MV-4-11 (cell line): ENCODE results near the gene PKDCC.

Experiments used
- DNase-seq: peaks from one replicate; lab custom pipeline; 2025; lab: John Stamatoyannopoulos, UW

PKDCC gene

DNA sequence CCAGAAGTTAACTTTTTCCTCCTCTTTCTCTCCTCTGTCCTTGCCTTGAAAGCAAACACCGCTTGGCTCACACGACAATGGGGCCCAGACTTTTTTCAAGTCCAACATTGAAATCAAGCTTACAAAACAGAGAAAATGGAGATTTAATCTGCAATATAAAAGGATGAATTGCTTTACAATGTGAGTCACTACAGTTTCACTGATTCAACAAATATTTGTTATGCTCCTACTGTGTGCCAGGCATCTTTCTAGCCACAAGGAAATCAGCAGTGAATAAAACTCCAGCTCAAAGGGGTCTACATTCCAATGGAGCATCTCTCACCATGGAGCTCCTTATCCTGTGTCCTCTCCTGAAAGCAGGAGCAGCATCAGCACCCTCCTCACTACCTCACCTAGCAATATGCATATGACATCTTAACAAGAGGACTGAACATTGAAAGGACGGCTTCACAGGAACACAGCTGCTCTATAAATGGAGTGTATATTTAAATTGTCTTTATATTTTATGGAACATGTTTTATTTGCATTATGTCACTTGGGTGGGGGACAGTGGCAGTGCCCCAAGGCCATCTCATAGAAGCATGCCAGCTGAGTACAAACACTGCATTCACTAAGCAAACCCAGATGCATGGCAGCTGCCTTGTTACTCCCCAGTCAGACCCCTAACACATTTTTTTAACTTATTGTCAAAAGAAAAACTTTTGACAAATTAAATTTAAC, 39.5 kb downstream of the PKDCC start:
- DNase-seq, result no peak

DNA sequence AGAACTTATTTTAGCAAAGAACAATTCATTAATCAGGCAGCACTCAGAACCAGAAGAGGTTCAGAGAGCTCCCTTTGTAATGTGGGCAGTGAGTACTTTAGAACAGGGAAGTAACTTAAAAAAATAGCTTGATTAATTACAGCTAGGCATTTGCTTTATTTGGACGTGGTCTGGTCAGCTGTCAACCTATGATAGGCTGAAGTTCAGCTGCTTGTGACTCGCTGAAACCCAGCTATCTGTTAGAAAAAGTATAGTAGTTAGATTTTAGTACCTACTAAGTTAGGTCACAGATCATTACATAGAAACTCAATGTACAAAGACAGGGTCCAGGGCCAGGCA, 40.0 kb downstream of the PKDCC start:
- DNase-seq, result no peak

DNA sequence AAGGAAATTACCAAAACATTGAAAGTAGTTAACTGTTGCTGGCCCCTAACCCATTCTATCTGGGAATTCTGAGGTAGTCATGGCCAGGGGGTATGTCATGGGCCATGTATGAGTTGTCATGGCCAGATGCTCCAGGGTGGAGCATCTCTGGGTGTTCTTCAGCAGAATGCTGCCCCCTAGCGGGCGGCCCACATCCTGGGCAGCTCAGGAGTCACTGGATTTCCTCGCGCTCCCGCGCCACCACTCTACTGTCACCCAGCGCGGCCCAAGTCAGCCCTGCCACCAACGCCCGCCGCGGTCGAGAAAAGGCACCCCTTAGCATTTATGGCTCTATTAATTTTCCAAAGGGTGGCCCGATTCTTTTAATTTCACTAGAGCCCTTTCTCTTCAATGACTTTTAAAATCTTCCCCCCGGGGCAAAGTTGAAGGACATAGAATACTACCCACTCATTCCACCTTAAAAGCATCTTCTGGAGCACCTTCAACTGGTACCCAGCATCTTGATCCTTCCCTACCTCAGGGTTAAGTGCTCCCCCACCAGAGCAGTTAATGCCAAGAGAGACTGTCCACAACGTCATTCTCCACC, 41.6 kb downstream of the PKDCC start:
- DNase-seq, result peak; percentile 10

DNA sequence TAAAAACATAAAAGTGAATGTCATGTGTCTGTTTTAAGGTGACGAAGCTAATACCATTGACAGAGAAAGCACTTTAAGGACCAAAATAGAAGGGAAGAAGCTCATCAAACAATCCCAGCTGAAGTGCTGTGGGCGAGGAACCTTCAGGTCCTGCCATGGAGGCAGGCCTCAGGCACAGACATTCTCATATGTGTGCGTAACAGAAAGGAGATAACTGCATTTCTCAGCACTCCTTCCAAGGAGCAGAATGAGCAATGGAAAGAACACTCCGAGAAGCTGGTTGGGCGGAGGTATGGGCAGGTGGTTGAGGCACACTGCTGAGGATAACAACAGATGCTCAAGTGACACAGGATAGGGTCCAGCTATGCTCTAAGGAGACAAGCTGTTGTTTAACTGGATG, 42.4 kb downstream of the PKDCC start:
- no peak for DNase-seq

DNA sequence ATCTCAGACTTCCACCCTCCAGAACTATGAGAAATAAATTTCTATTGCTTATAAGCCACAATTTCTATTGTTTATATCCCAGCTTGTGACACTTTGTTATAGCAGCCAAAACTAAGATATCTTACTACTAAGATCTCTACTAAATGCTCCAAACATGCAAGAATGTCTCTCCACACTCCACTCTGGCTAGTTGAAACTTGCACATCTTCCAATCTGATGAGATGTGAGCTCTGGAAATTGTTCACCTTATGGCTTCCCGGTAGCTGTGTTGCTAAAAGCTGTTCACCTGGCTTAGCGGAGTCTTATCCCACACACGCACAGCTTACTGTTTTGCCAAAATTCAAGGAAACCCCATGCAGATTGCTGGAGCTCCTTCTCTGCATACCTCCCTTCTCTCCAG, 43.9 kb downstream of the PKDCC start:
- DNase-seq, result no peak

DNA sequence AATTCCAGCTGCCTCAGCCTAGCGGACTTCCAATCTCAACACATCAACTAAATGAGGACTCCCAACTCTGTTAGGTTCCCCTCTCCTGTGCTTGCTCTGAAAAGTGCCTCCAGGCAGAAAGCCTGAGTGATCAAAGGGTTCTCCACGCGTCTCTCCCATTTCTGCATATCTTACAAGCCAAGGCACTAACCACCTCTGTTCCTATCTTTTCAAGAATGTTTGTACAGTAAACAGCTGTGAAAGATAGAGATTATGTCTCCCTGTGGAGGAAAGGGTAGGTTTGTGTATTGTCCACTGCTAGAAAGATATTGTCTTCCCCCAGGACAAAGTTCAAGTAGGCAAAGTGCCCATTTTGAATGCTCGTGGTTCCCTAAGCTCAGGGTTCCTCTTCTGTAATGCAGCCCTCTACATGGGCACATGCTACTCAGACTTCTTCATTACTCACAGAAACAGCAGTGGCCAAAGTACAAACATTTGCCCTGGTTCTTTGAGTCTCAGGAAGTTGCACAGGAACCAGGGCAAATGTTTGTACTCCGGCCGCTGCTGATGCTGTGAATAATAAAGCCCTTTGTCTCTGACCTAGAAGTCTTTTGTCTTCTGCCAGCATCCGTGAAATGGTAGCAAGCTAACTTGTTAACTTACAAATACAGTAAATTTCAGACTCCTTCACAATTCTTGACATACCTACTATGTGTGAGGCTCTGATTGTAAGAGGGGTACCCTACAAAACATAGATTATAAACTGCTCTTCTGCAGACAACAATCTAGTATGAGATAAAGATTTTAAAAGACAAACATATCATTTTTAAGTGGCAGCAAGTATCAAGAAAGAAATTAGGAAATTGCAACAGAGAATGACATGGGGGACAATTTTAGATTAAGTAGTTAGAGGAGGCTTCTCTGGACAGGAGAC, 44.5 kb downstream of the PKDCC start:
- peak; percentile 65 for DNase-seq

DNA sequence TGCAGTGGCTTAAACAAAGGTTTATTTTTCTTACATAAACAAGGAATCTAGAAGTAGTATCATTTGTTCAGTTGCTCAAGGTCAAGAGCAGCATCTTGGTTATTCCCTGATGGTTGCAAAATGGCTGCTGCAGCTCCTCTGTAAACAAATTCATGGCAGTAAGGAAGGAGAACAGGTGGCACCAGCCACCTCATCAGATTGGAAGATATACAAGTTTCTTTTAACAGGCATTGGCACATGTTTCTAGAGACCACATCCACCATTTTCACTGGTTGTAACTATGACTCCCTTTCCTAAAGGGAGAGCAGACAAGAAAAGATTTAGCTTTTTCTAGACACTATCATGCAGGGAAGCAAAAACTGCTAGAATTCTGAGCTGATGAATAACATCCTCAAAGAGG, 46.3 kb downstream of the PKDCC start:
- DNase-seq, result no peak

DNA sequence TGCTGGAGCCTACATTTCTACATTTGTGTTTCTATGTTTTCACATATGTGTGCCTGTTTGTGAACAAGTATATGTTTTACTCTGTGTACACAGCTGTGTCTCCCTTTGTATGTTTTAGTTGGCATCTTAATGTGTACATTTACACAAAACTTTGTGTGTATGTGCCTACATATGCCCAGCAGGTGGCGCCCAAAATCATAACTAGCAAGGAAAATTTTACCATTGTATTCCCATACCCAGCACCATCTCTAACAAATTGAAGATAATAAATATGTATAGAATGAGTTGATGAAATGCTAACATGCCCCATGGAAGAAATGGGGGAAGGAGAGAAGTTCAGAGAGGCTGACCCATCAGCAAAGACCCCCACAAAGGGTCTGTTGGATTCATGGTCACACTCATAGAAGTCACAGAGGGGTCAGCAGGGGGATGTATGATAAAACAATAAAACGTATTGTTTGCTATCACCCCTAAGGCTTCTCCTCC, 48.1 kb downstream of the PKDCC start:
- peak; percentile 64 for DNase-seq

DNA sequence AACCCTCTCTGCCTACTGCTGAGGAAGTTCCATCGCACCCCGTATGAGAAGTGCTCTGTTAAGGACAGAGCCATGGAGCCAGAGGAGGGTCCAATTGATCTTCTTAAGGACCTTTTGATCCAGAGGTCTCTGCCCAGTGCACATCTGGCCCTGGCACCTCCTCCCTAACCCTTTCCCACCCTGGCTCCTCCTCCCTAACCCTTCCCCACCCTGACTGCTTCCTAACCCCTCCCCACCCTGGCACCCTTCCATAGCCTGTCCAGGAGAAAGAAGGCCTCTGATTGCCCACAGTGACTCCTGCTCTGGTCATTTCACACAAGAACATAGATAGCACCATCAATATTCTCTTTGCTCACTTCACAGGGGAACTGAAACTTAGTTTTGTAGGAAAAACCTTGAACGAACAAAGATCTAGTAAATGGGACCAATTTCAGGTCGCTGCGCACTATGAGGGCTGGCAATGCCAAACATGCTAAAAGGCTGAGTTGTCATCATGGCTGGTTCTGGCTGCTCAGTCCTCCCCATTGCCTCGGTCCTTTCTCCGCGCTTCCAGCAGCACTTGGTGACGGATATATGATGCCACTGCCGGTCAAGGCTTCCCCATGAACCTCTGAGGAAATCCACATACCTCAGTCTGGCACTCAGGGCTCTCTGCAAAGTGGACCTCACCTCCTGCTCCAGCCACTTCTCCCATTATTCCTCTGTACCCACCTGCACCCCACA, 49.2 kb downstream of the PKDCC start:
- peak; percentile 71 for DNase-seq

DNA sequence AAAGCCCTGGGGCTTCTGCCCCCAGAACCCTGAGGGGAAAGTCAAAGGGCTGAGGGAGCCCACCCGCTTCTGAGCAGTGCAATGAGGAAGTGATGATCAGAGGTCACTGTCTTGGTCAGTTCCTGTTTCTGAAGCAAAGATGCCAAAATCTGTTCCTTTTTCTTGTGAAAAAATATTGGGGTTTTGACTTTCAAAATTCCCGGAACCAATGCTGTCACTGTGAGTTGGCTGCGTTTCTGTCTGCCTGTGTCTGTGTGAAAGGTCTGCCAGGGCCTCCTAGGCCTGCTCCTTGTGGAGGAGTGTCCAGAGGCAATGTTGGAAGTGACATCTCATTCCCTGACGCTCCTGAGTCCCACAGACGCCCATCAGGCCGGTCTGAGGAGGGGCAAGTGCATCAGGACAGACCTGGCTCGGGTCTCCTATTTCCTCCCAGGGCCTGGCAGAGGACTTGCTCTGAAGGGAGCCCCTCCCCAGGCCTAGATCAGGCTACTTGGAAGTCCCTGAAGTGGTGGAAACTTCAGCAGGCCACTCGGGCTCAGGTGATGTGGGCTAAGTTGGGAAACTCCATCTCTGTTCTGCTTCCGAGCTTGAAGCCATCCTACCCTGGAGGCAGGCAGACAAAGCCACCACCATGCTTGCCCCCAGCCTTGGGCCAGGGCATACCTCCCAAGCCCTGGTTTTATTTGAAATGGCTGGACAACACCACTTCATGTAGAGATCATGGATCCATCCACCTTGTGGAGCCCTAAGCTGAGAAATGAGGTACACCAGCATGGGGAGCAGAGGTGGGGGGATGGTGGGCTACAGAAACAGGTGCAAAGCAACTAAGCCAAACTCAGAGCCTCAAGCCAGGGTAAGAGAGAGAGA, 51.0 kb downstream of the PKDCC start:
- peak; percentile 93 for DNase-seq

DNA sequence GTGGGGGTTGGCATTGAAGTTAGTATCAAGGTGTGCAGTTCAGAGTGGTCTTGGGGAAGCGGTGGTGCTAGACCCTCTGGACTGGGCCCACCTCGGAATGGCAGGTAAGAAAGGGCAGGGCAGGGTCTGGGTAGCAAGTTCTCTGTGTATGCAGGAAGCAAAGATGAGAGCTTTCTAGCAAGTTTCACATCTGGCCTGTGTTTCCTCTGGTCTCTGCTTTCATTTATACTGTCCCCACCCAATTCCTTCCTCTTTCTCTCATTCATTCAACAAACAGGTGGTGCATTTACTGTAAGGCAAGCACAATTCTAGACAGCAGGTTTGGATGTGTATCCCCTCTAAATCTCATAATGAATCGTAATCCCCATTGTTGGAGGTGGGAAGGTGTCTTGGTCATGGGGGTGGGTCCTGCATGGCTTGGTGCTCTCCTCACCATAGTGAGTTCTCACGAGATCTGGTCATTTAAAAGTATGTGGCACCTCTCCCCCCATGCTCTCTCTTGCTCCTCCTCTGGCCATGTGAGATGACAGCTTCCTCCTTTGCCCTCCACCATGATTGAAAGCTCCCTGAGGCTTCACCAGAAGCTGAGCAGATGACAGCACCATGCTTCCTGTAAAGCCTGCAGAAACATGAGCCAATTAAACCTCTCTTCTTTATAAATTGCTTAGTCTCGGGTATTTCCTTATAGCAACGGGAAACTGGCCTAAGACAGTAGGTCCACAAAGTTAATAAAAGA, 51.8 kb downstream of the PKDCC start:
- DNase-seq, result peak; percentile 59

DNA sequence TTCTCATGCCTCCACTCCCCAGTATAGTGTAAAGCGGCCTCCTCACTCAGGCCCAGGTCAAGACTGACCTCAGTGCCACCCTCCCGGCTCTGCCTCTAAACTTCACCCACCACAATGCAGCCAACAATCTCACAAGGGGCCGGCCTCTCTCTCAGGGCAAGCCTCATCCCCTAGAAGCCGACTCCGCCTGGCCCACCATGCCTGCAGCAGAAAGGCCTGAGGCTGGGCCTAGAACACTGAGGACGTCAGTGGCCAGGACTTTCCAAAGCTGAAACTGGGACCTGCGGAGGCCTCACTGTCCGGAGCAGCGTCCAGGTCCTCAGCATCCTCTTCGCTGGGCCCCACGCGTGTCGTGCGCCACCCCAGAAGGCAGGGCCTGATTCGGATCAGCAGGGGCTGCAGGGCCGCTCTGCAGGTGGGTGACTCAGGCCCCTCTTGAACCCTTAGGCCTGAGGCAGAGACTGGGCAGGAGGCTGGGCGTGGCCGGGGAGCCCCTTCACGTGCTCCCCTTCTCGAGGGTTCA, 52.9 kb downstream of the PKDCC start:
- DNase-seq, result no peak

DNA sequence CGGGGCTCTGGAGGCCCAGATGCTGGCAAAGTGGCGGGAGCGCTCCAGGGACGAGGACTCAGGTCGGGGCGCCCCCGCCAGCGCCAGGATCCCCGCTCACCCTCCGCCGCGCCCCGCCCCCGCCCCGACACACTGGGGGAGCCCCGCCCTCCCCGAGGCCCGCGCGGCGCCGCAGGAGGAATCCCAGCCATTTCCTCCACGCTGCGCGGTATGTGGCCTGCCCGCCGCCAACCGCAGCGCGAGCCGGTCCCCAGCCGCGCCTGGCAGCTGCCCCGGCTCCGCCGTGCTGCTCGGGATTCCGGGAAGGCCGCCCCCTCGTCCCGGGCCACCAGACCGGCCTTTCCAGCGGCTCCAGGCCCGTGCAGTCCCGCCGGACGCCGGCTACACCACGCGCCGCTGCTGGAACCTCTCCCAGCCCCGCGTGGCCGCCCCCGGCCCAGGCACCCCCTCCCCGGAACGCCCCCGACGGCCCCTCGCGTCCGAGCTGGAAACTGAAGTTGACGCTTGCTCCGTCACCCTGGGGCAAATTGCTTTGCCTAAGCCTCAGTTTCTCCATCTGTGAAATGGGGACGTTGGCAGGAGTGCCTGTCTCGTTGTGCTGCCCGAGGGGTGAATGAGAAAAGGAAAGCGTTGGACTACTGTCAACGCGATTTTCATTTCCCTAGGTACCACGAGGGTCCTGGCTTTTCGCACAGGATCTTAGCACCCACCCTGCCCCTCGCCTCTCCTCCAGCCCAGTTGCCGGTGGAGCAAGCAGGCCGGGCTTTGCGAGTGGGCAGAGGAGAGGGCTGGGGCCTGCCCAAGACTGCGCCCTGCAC, 53.6 kb downstream of the PKDCC start:
- peak; percentile 18 for DNase-seq

DNA sequence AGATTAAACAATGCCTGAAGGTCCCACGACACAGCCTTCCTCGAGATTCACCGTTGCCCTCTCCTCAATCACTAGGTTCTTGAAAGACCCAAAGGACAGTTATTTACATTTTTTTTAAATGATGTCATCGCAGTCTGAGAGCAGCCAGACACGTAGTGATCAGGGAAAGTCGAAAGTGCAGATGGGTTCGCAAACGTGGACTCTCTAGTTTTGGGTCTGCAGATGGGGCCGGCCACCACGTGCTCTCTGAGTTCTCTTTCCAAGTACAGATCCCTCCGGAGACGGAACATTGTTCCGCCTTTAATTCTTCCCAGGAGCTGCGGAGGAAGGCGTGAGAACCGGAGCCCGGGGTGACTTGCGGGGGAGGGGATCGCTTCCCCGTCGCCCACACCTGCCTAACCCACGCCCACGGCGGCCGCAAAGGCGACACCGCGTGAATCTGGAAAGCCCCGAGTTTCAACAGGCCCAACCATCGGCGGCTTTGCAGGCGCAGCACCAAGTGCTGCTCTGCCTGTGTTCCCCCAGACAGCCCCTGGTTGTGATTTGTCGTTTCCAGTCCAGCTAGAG, 54.3 kb downstream of the PKDCC start:
- peak; percentile 51 for DNase-seq

DNA sequence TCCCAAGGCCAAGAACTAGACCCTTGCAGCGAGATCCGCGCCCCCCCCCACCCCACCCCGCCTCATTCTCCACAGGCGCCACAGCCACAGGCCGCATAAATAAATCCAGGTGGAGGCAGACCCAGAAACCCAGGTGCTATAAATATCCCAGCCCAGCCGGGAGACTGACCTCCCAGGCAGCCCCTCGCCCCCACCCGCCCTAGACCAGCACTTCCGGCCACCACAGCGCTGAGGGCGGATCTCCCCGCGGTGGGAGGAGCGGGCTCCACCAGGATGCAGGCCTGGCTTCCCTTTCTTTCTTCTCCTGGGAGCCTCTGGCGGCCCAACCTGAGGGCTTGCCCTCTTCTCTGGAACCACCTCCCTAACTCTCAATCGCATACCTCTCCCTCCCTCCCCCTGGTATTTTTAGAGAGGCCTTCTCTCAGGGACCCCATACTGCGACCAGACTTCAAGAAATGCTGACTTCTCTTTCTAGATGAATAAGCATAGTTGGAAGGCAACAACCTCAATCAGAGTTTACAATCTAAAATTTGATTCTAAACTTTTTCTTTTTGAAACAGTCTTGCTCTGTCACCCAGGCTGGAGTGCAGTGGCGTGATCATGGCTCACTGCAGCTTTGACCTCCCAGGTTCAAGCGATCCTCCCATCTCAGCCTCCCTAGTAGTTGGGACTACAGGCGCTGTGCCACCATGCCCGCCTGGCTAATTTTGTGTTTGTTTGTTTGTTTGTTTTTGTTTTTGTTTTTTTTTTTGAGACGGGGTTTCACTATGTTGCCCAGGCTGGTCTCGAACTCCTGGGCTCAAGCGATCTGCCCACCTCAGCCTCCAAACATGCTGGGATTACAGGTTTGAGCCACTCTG, 55.0 kb downstream of the PKDCC start:
- DNase-seq, result no peak

DNA sequence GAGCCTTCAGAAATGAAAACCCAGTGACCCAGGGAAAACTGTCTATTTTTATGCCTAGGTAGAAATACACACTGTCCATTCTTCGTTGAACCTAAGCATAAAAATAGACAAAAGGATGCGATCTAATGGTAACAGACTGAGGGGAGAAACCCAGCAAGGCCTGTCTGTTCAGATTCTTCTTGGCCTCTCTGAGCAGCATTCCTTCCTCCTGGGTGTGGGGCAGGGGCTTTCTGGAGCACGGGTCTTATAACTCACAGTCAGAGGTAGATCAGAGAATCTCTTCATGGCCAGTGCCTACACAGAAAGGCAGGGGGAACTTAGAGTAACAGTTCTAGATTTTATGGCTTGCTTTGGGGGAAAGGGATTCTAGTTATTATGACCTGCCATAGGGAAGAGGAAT, 56.0 kb downstream of the PKDCC start:
- no peak for DNase-seq

DNA sequence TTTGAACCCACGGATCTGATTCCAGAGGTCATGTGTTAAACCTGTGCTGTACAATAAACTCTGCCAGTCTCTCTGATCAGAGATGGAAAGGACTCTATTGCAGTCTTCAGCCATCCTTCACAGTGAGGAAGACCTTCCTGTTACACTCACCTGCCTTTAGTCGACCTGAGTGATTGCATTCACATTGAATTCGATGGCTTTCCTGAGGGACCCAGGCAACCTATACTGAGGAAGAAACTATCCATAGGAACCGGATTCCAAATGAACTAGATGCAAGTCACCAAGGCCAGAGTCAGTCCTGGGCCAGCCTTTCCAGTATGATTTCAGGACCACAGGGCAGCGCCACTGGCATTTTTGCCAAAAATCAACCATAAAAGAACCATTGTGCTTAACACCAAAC, 56.8 kb downstream of the PKDCC start:
- no peak for DNase-seq
